ENCODE data around the gene RPLP1. TPM values are rescaled to one million over a fixed set of nuclear protein-coding genes. Genes with fewer than 3 reads are reported as not detected.

RPLP1 gene
- total and polyA plus RNA-seq, 9 of the 15 experiments (the other 6 are each of a cell fraction or from before 2014, with no cell fraction given), result 76.3 to 3,053 (median 847) TPM

DNA sequence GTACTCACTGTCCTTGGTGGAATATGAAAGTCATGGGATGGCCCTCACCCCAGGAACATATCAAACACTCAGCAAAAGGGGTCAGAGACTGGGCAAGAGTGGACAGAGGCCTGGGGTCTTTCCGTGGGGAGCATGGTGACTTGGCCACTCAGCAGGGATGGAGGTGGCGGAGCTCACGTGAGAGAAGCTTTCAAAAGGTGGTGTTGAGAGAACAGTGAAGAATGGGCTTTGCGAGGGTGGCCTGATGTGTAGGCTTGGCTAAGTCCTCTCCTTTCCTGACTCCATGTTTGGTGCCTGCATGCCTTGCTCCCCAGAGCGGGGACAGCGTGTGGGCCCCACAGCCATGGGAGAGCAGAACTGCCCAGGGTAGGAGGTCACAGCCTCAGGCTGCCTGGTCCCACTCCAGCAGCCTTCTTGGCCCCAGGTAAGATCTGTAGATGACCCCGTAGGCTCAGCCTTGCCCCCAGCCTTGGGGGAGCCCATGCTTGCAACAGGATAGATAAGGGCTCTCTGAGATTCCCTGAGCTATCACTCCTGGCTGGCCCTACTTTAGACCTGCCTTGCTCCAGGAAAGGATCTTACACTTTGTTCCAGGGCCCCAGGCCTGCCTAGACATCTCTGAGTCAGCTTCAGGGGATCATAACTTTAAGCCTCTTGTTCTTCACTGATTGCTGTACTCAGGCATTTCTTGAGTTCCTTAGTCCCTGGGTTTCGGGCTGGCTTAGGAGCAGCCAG lies 17.0 kb downstream of the RPLP1 start:
- DNase-seq (ENCODE audit: extremely low read depth in 1 of 4, low spot score in 3 of 4), result peak; percentile 43 to 71 (median 51)
- Histone ChIP-seq H3K36me3 (ENCODE audit: control insufficient read depth, insufficient read depth, low read length) (no peaks in the 10 kb centered on the region), H3K27ac (ENCODE audit: extremely low read depth, low read depth, low read length) (no peak overlapping the region), H3K9ac (ENCODE audit: insufficient read depth in 1 of 2, low read depth in 2 of 2, low read length in 2 of 2) (no peak overlapping the region), H4K20me1 (replicated peaks; ENCODE audit: control insufficient read depth, insufficient read depth, low read length) (peaks cover 3% of the 10 kb centered on the region; the same call in 1 of the 2 replicates), H3K4me3 (no peak overlapping the region), H3K79me2 (ENCODE audit: control insufficient read depth, insufficient read depth, low read length) (no peaks in the 10 kb centered on the region), H3K27me3 (ENCODE audit: control insufficient read depth in 2 of 2, insufficient read depth in 2 of 2, low read length in 2 of 2) (peaks cover 6 to 18% of the 10 kb centered on the region in 2 experiments; a peak in 4 of 5 replicates), H3K4me2 (ENCODE audit: insufficient read depth, low read length) (no peak overlapping the region), H3K9me3 (replicated peaks; ENCODE audit: control insufficient read depth, insufficient read depth, low read depth, low read length) (no peaks in the 10 kb centered on the region), H2AFZ (ENCODE audit: low read depth, low read length) (no peak overlapping the region), H3K9me1 (ENCODE audit: control insufficient read depth, insufficient read depth, low read length) (no peaks in the 10 kb centered on the region), H3K4me1 (replicated peaks in 1 of 2; ENCODE audit: control insufficient read depth in 2 of 2, insufficient read depth in 2 of 2, low read length in 2 of 2) (peaks cover 19 to 23% of the 10 kb centered on the region in 2 experiments; a peak in 4 of 5 replicates)
- no TSS peak for BruUV-seq (replicated peaks)
- FAIRE-seq, result peak; percentile 80
- CTCF ChIA-PET (ENCODE audit: low intra/inter-chr PET ratio), result no interaction called here
- peak; percentile 64 for ATAC-seq
- intact Hi-C loops (cut with micrococcal nuclease), result loop anchor here (5.0 to 10.0 kb wide), 3 partner anchors 305 to 1255 kb away; partner anchors contain the start of gene GLCE
- POLR2A ChIA-PET, result interaction anchor here (1.8 kb wide), 1 partner anchor 16 kb away, joined by 15 read pairs; the partner anchor contains the start of gene RPLP1
- in situ Hi-C loops (cut with MboI), result loop anchor here (10.0 kb wide), 1 partner anchor 1015 kb away; no protein-coding TSS in a partner anchor
- WGBS (ENCODE audit: insufficient coverage, low coverage, missing lambda C conversion rate), result 33% methylated on average over 5 of the region's 8 CpGs
- TF ChIP-seq TAF15 (IDR thresholded peaks at IDR 0.05; ENCODE audit: low read depth, low read length) (no peak), MCM2 (IDR thresholded peaks at IDR 0.05; ENCODE audit: low read depth) (no peak), ZNF274 (IDR thresholded peaks at IDR 0.05; ENCODE audit: borderline replicate concordance, low read depth, low read length) (no peak), ZNF668 (CRISPR knock-in tag; IDR thresholded peaks at IDR 0.05) (no peak), KDM1A (IDR thresholded peaks at IDR 0.05) (peak in 1 of 2 experiments; percentile 55; a peak in 1 of 4 replicates), BCL6 (CRISPR knock-in tag; IDR thresholded peaks at IDR 0.05) (no peak), POLR3G (IDR thresholded peaks at IDR 0.05; ENCODE audit: extremely low read depth, insufficient read length, insufficient replicate concordance) (no peak), RUNX1 (IDR thresholded peaks at IDR 0.05; ENCODE audit: low read depth) (no peak), PML (IDR thresholded peaks at IDR 0.05; ENCODE audit: low read length) (no peak), CBFA2T3 (IDR thresholded peaks at IDR 0.05) (peak; percentile 76), NEUROD1 (IDR thresholded peaks at IDR 0.05; ENCODE audit: borderline replicate concordance, low read depth, low read length, partially characterized antibody) (no peak), EGR1 (conservative IDR thresholded peaks at IDR 0.05) (no peak), ILF3 (IDR thresholded peaks at IDR 0.05; ENCODE audit: borderline replicate concordance) (no peak), NR4A1 (CRISPR knock-in tag; IDR thresholded peaks at IDR 0.05) (no peak), NR4A1 (tag; IDR thresholded peaks at IDR 0.05) (no peak), ZC3H4 (CRISPR knock-in tag; IDR thresholded peaks at IDR 0.05; ENCODE audit: borderline replicate concordance) (no peak), TCF3 (CRISPR knock-in tag; IDR thresholded peaks at IDR 0.05) (peak; percentile 30; the same call in 1 of the 2 replicates), ZKSCAN8 (CRISPR knock-in tag; IDR thresholded peaks at IDR 0.05) (no peak)
- TF ChIP-seq, protein P1, sequence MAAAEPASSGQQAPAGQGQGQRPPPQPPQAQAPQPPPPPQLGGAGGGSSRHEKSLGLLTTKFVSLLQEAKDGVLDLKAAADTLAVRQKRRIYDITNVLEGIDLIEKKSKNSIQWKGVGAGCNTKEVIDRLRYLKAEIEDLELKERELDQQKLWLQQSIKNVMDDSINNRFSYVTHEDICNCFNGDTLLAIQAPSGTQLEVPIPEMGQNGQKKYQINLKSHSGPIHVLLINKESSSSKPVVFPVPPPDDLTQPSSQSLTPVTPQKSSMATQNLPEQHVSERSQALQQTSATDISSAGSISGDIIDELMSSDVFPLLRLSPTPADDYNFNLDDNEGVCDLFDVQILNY (CRISPR knock-in tag; IDR thresholded peaks at IDR 0.05), result no peak
- TF ChIP-seq, protein P2, sequence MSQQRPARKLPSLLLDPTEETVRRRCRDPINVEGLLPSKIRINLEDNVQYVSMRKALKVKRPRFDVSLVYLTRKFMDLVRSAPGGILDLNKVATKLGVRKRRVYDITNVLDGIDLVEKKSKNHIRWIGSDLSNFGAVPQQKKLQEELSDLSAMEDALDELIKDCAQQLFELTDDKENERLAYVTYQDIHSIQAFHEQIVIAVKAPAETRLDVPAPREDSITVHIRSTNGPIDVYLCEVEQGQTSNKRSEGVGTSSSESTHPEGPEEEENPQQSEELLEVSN (IDR thresholded peaks at IDR 0.05; ENCODE audit: borderline replicate concordance in 1 of 2, extremely low read depth in 1 of 2, insufficient read depth in 1 of 2, insufficient read length in 1 of 2, low read depth in 1 of 2, low read length in 1 of 2, poor library complexity in 1 of 2, severe bottlenecking in 1 of 2), result no peak
- TF ChIP-seq, protein P3, sequence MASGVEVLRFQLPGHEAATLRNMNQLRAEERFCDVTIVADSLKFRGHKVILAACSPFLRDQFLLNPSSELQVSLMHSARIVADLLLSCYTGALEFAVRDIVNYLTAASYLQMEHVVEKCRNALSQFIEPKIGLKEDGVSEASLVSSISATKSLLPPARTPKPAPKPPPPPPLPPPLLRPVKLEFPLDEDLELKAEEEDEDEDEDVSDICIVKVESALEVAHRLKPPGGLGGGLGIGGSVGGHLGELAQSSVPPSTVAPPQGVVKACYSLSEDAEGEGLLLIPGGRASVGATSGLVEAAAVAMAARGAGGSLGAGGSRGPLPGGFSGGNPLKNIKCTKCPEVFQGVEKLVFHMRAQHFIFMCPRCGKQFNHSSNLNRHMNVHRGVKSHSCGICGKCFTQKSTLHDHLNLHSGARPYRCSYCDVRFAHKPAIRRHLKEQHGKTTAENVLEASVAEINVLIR (CRISPR knock-in tag; IDR thresholded peaks at IDR 0.05), result no peak

Data from K562 (cell line).